Naive thymus-derived CD8-positive, alpha-beta T cell (primary cell): Measurements from ENCODE around the gene C16orf96. TPM values are rescaled to one million over a fixed set of nuclear protein-coding genes. Genes with fewer than 3 reads are reported as not detected.

ENCODE experiments used
- ATAC-seq, 2 donors: fragments of 150-1000 bp; cut with Tn5 transposase in 1 of 2; sonication (Bioruptor Pico), chemical (Tn5 transposase) in 1 of 2; 1 replicate in 1 of 2; 2 replicates in 1 of 2; pipeline ENCODE4 v1.10.0; 2021; ENCODE audit warnings: mild to moderate bottlenecking in 2 of 2, moderate library complexity in 2 of 2
- POLR2A ChIA-PET: fragments of 350-600 bp; sonication (Branson Sonifier 250); formaldehyde crosslinking; loops from one replicate; lab custom pipeline; 2021; ENCODE audit warnings: antibody characterized with exemption; lab: Charles Lee
- DNase-seq, 10 donors: peaks; one replicate each; pipeline versions ENCODE4 v3.0.0 to v3.0.0-alpha.2; 2020 to 2022
- H3K27ac Mint-ChIP-seq, 10 donors: one replicate each; pipeline ENCODE4 v1.8.0; 2020 to 2022; ENCODE audit warnings: mild to moderate bottlenecking in 10 of 10, mixed read lengths in 10 of 10, moderate library complexity in 4 of 10, inconsistent platforms in 1 of 10
- H3K27me3 Mint-ChIP-seq, 5 donors: one replicate each; pipeline ENCODE4 v1.8.0; 2021 to 2022; ENCODE audit warnings: mixed read lengths in 5 of 5
- H3K36me3 Mint-ChIP-seq, 3 donors: one replicate each; pipeline ENCODE4 v1.8.0; 2020 to 2022; ENCODE audit warnings: mixed read lengths in 3 of 3, mild to moderate bottlenecking in 2 of 3, inconsistent platforms in 1 of 3
- H3K4me1 Mint-ChIP-seq, 4 donors: one replicate each; pipeline ENCODE4 v1.8.0; 2021 to 2022; ENCODE audit warnings: mixed read lengths in 4 of 4
- H3K4me3 Mint-ChIP-seq, 10 donors: one replicate each; pipeline ENCODE4 v1.8.0; 2020 to 2022; ENCODE audit warnings: mild to moderate bottlenecking in 10 of 10, mixed read lengths in 10 of 10, moderate library complexity in 6 of 10, inconsistent platforms in 1 of 10
- H3K9me3 Mint-ChIP-seq, 9 donors: one replicate each; pipeline ENCODE4 v1.8.0; 2020 to 2022; ENCODE audit warnings: mixed read lengths in 9 of 9, mild to moderate bottlenecking in 3 of 9, inconsistent platforms in 1 of 9, moderate library complexity in 1 of 9
- polyA plus RNA-seq, 3 donors: library from polyadenylated mRNA; unstranded; fragments of 300-500 nt; fragmentation: Illumina TruSeq; gene quantifications; one replicate each; pipeline ENCODE4 v1.2.3, GENCODE V29; 2021
- total RNA-seq, 8 experiments: library from RNA in 2 of 8; stranded (reverse) in 2 of 8; gene quantifications; one replicate each; pipeline ENCODE4 v1.2.3 and lab custom pipeline; 2021 to 2026

The C16orf96 gene
- total and polyA plus RNA-seq, 5 experiments from 2014 or later, result 0.07 to 0.52 (median 0.23) TPM; not detected in 1

- Mint-ChIP-seq H3K4me1 (peaks cover 31 to 78% (median 55%) of the 10 kb centered on the region in 4 donors), H3K27me3 (no peaks in the 10 kb centered on the region), H3K27ac (peak overlapping the region; percentile 14 to 95 (median 86)), H3K36me3 (peaks cover 0 to 46% (median 4%) of the 10 kb centered on the region in 3 donors), H3K9me3 (no peaks in the 10 kb centered on the region), H3K4me3 (peak overlapping the region in 1 of 10 donors; percentile 56)
- POLR2A ChIA-PET, result interaction anchor here (0.6 to 15.5 kb wide), 4 partner anchors 8 to 60 kb away, joined by 3 to 324 read pairs (median 13); partner anchors contain the start of genes CDIP1, HMOX2 and NMRAL1
- DNase-seq (no peak), ATAC-seq (no peak)
Observed at GRCh38 chr16:4513881-4514280, 42.3 kb upstream of the C16orf96 start.

GRCh38 chr16:4514606-4515005, 41.5 kb upstream of the C16orf96 start:
- H3K4me3 Mint-ChIP-seq, result peak overlapping the region in 9 of 10 donors; percentile 24 to 75 (median 55)
- peaks cover 0 to 39% (median 4%) of the 10 kb centered on the region in 3 donors for H3K36me3 Mint-ChIP-seq
- H3K4me1 Mint-ChIP-seq, result peaks cover 31 to 78% (median 55%) of the 10 kb centered on the region in 4 donors
- H3K9me3 Mint-ChIP-seq, result no peaks in the 10 kb centered on the region
- peak in 1 of 2 donors; percentile 31 for ATAC-seq
- H3K27ac Mint-ChIP-seq, result peak overlapping the region; percentile 85 to 95 (median 89)
- no peaks in the 10 kb centered on the region for H3K27me3 Mint-ChIP-seq
- POLR2A ChIA-PET, result interaction anchor here (0.6 to 2.0 kb wide), 4 partner anchors 8 to 37 kb away, joined by 3 to 14 read pairs (median 8); partner anchors contain the start of gene CDIP1
- DNase-seq, result no peak

GRCh38 chr16:4515611-4516233, 40.4 kb upstream of the C16orf96 start:
- H3K27ac Mint-ChIP-seq, result peak overlapping the region; percentile 85 to 95 (median 89)
- H3K27me3 Mint-ChIP-seq, result no peaks in the 10 kb centered on the region
- POLR2A ChIA-PET, result interaction anchor here (0.5 to 2.0 kb wide), 5 partner anchors 12 to 590 kb away, joined by 3 to 14 read pairs (median 3); partner anchors contain the start of gene CDIP1
- no peaks in the 10 kb centered on the region for H3K9me3 Mint-ChIP-seq
- peaks cover 31 to 79% (median 58%) of the 10 kb centered on the region in 4 donors for H3K4me1 Mint-ChIP-seq
- H3K4me3 Mint-ChIP-seq, result peak overlapping the region; percentile 24 to 75 (median 56)
- H3K36me3 Mint-ChIP-seq, result peaks cover 0 to 29% (median 4%) of the 10 kb centered on the region in 3 donors
- DNase-seq, result no peak
- ATAC-seq, result peak; percentile 37 to 44

DNA sequence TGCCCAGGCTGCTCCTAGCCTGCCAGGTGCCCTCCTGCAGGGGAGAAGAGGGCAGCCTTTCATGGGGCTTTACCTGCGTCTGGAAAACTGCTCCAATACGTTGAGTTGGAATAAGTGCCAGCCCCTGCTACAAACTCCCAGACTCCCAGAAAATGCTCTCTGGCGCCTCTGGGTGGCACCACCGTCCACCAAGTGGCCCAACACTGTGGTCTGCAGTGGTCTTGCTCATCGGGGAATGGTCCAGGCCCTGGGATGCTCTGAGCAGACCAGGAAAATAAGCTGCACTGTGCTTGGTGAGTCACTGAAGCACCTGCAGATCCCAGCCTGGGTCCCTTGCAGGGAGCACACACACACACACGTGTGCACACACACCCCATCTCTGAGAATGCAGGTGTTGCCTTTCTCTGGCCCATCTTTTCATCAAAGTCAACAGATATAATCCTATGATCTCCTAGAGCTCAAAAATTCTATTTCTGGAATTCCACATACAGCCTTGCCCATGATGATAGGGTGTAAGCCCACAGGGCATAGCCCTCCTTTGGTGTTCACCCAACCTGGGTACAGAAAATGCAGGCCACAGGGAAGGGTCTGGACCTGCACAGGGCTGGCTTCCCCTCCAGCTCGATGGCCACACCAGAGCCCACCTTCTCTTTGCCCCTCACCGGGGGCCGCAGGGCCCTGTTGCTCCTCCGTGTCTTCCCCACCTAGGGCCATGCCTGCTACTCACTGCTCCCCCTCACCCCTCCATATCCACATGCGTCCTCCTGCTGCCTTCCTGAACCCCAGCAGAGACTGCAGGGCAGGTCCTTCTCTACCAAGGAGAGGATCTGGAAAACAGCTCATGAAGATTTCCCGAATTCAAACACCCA, 38.1 kb upstream of the C16orf96 start:
- peak overlapping the region in 7 of 10 donors; percentile 47 to 81 (median 63) for H3K27ac Mint-ChIP-seq
- no peaks in the 10 kb centered on the region for H3K9me3 Mint-ChIP-seq
- H3K4me1 Mint-ChIP-seq, result peaks cover 25 to 59% (median 47%) of the 10 kb centered on the region in 4 donors
- ATAC-seq (no peak), DNase-seq (no peak)
- H3K27me3 Mint-ChIP-seq, result no peaks in the 10 kb centered on the region
- POLR2A ChIA-PET, result interaction anchor here (0.6 to 1.7 kb wide), 3 partner anchors 9 to 14 kb away, joined by 3 to 4 read pairs (median 4); no protein-coding TSS in a partner anchor
- peaks cover 0 to 10% (median 0%) of the 10 kb centered on the region in 3 donors for H3K36me3 Mint-ChIP-seq
- H3K4me3 Mint-ChIP-seq, result peak overlapping the region in 1 of 10 donors; percentile 14

- ATAC-seq (no peak), DNase-seq (no peak)
- Mint-ChIP-seq H3K4me3 (no peak overlapping the region), H3K36me3 (peaks cover 0 to 8% (median 0%) of the 10 kb centered on the region in 3 donors), H3K4me1 (peaks cover 28 to 52% (median 45%) of the 10 kb centered on the region in 4 donors), H3K27ac (peak overlapping the region in 8 of 10 donors; percentile 36 to 85 (median 67)), H3K9me3 (no peaks in the 10 kb centered on the region), H3K27me3 (no peaks in the 10 kb centered on the region)
- POLR2A ChIA-PET, result no interaction called here
Observed at GRCh38 chr16:4519274-4520058, 36.7 kb upstream of the C16orf96 start.

GRCh38 chr16:4520913-4521312, 35.2 kb upstream of the C16orf96 start:
- ATAC-seq (no peak), DNase-seq (no peak)
- no peak overlapping the region for H3K4me3 Mint-ChIP-seq
- H3K9me3 Mint-ChIP-seq, result no peaks in the 10 kb centered on the region
- H3K36me3 Mint-ChIP-seq, result peaks cover 0 to 4% (median 0%) of the 10 kb centered on the region in 3 donors
- peak overlapping the region in 2 of 10 donors; percentile 14 to 39 for H3K27ac Mint-ChIP-seq
- POLR2A ChIA-PET, result no interaction called here
- peaks cover 19 to 46% (median 32%) of the 10 kb centered on the region in 4 donors for H3K4me1 Mint-ChIP-seq
- H3K27me3 Mint-ChIP-seq, result no peaks in the 10 kb centered on the region

DNA sequence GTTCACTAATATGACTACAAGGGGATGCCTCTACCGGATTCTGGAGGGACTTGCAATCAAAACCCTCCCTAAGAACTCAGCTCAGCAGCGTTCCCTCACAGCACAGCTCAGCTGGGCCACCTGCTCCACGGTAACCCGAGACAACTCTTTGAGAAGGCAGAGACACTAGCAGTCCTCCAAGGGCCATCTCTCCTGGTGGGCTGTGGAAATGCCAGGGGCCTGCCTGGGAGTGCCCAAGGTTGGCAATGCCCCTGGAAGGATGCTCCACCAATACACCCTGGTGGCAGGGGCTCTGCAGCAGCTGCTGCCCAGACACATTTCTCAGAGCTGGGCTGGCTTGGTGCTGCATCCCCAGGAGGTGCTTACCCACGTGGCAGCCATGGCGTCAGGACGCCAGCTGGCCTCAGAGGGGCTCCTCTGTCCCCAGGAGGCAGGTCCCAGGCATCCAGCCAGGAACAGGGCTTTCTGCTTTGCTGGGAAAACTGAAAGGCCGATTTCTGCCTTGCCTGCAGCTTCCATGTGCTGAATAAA, 34.0 kb upstream of the C16orf96 start:
- no peak for ATAC-seq
- POLR2A ChIA-PET, result interaction anchor here (0.5 kb wide), 1 partner anchor 9 kb away, joined by 3 read pairs; no protein-coding TSS in a partner anchor
- DNase-seq, result no peak
- Mint-ChIP-seq H3K9me3 (no peaks in the 10 kb centered on the region), H3K4me1 (peaks cover 19 to 45% (median 30%) of the 10 kb centered on the region in 4 donors), H3K36me3 (peaks cover 0 to 4% (median 0%) of the 10 kb centered on the region in 3 donors), H3K4me3 (no peak overlapping the region), H3K27me3 (no peaks in the 10 kb centered on the region), H3K27ac (no peak overlapping the region)

DNA sequence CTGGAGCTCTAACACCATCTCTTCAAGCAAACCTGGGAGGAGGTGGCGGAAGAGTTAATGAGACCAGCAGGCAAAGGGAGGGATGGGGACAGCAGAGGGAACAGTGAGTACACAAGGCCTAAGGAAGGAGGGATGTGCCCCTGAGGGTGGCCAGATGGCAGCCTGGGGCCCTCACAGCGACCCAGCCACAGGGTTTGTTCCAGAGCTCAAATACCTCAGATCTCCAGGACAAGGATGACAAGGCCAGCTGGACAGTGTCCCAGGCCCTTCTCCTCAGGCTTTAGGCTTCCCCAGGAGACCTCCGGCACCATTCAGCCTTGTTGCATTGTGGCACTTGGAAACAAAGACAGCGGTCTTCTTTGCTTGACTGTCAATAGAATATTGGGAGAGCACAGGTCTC, 32.5 kb upstream of the C16orf96 start:
- H3K9me3 Mint-ChIP-seq, result no peaks in the 10 kb centered on the region
- H3K4me3 Mint-ChIP-seq, result no peak overlapping the region
- no peak for DNase-seq
- H3K27ac Mint-ChIP-seq, result peak overlapping the region in 4 of 10 donors; percentile 8 to 48 (median 32)
- H3K4me1 Mint-ChIP-seq, result peaks cover 15 to 49% (median 30%) of the 10 kb centered on the region in 4 donors
- POLR2A ChIA-PET, result interaction anchor here (0.8 to 2.0 kb wide), 3 partner anchors 13 to 47 kb away, joined by 3 to 7 read pairs (median 3); partner anchors contain the start of gene HMOX2
- H3K27me3 Mint-ChIP-seq, result no peaks in the 10 kb centered on the region
- peaks cover 0 to 4% (median 0%) of the 10 kb centered on the region in 3 donors for H3K36me3 Mint-ChIP-seq
- ATAC-seq, result no peak

DNA sequence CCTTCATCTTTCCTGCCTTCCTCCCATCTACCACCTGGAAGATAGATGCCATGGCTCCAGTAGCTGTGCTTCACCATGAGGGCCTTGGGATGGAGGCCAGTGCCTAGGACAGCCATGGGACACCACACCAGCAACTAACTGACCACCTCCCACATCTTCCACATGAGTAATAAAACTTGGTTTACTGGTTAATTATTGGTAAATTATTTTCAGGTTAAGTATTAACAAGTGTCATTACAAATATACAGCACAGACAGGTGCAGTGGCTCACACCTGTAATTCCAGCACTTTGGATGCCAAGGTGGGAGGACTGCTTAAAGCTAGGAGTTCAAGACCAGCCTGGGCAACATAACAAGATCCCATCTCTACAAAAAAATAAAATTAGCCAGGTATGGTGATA, 31.6 kb upstream of the C16orf96 start:
- no peaks in the 10 kb centered on the region for H3K9me3 Mint-ChIP-seq
- ATAC-seq (no peak), DNase-seq (no peak)
- H3K27me3 Mint-ChIP-seq, result no peaks in the 10 kb centered on the region
- H3K36me3 Mint-ChIP-seq, result peaks cover 0 to 4% (median 0%) of the 10 kb centered on the region in 3 donors
- POLR2A ChIA-PET, result interaction anchor here (0.7 to 2.0 kb wide), 3 partner anchors 12 to 48 kb away, joined by 3 to 7 read pairs (median 3); partner anchors contain the start of gene HMOX2
- H3K4me3 Mint-ChIP-seq, result no peak overlapping the region
- H3K27ac Mint-ChIP-seq, result peak overlapping the region in 2 of 10 donors; percentile 45 to 50
- peaks cover 22 to 57% (median 38%) of the 10 kb centered on the region in 4 donors for H3K4me1 Mint-ChIP-seq

DNA sequence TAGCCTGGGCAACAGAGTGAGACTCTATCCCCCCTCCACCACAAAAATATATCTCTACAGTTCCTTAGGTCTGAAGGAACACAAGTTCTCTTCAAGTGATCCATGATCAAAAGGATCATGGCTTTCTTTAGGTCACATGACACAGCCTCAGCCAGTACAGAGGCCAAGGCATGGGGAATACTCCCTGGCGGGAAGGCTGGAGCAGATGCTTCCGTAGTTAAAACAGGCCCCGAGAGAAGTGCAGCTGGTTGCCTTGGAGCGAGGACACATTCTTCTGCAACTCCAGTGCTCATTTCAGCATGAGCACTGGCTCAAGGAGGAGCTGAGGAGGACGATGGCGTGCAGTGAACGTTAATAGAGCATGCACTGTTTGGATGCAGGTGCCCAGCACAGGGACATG, 31.1 kb upstream of the C16orf96 start:
- POLR2A ChIA-PET, result interaction anchor here (0.7 to 2.0 kb wide), 2 partner anchors 11 to 24 kb away, joined by 3 to 7 read pairs; no protein-coding TSS in a partner anchor
- Mint-ChIP-seq H3K27me3 (no peaks in the 10 kb centered on the region), H3K27ac (no peak overlapping the region), H3K9me3 (no peaks in the 10 kb centered on the region), H3K4me1 (peaks cover 20 to 58% (median 41%) of the 10 kb centered on the region in 4 donors), H3K36me3 (peaks cover 0 to 4% (median 0%) of the 10 kb centered on the region in 3 donors), H3K4me3 (no peak overlapping the region)
- no peak for DNase-seq
- ATAC-seq, result no peak

GRCh38 chr16:4525634-4526277, 30.4 kb upstream of the C16orf96 start:
- ATAC-seq, result no peak
- no peaks in the 10 kb centered on the region for H3K27me3 Mint-ChIP-seq
- no peak overlapping the region for H3K4me3 Mint-ChIP-seq
- POLR2A ChIA-PET, result interaction anchor here (0.7 kb wide), 2 partner anchors 20 to 24 kb away, joined by 3 to 4 read pairs; no protein-coding TSS in a partner anchor
- peaks cover 20 to 57% (median 44%) of the 10 kb centered on the region in 4 donors for H3K4me1 Mint-ChIP-seq
- H3K9me3 Mint-ChIP-seq, result no peaks in the 10 kb centered on the region
- no peak overlapping the region for H3K27ac Mint-ChIP-seq
- H3K36me3 Mint-ChIP-seq, result peaks cover 0 to 4% (median 0%) of the 10 kb centered on the region in 3 donors
- no peak for DNase-seq
